KMS-11 (cell line): ENCODE results near the gene PAPPA.

Source experiments
- H2AFZ ChIP-seq: fragments of 200-600 bp; sonication (generic); 2 replicates; pipeline ENCODE4 v1.6.1; 2016; ENCODE audit warnings: antibody characterized with exemption, mixed run types, low read depth
- H3K27ac ChIP-seq: fragments of 200-600 bp; sonication (generic); 2 replicates; pipeline ENCODE4 v1.6.1; 2016; ENCODE audit warnings: mild to moderate bottlenecking, mixed run types
- H3K27me3 ChIP-seq: fragments of 200-600 bp; sonication (generic); 2 replicates; pipeline ENCODE4 v1.6.1; 2017; ENCODE audit warnings: mild to moderate bottlenecking, low read depth, mixed run types, moderate library complexity; ENCODE audit not compliant: insufficient read depth
- H3K36me3 ChIP-seq: fragments of 200-600 bp; sonication (generic); 2 replicates; pipeline ENCODE4 v1.6.1; 2017; ENCODE audit warnings: mild to moderate bottlenecking, mixed run types; ENCODE audit not compliant: insufficient read depth
- H3K4me1 ChIP-seq: fragments of 200-600 bp; sonication (generic); 2 replicates; pipeline ENCODE4 v1.6.1; 2016; ENCODE audit warnings: mild to moderate bottlenecking, low read depth, mixed run types; ENCODE audit not compliant: poor library complexity, severe bottlenecking
- H3K4me2 ChIP-seq: fragments of 200-600 bp; sonication (generic); 2 replicates; pipeline ENCODE4 v1.7.0; 2016; ENCODE audit warnings: mild to moderate bottlenecking, mixed run types
- H3K4me3 ChIP-seq: fragments of 200-600 bp; sonication (generic); IDR thresholded peaks from 2 replicates; pipeline ENCODE4 v1.6.1; 2017; ENCODE audit warnings: low read depth, low read length, mixed read lengths; ENCODE audit not compliant: insufficient read depth
- H3K79me2 ChIP-seq: fragments of 200-600 bp; sonication (generic); 2 replicates; pipeline ENCODE4 v1.6.1; 2016; ENCODE audit warnings: low read depth, mixed run types; ENCODE audit not compliant: insufficient read depth
- H3K9ac ChIP-seq: fragments of 200-600 bp; sonication (generic); 2 replicates; pipeline ENCODE4 v1.6.1; 2016; ENCODE audit warnings: mild to moderate bottlenecking, mixed run types
- H4K20me1 ChIP-seq: fragments of 200-600 bp; sonication (generic); 2 replicates; pipeline ENCODE4 v1.6.1; 2016; ENCODE audit warnings: mild to moderate bottlenecking, mixed run types; ENCODE audit not compliant: insufficient read depth
- TF ChIP-seq, protein P1 (sequence below): fragments of 200-600 bp; sonication (generic); conservative IDR thresholded peaks from 2 replicates; pipeline ENCODE4 v1.6.1; 2017; ENCODE audit warnings: low read depth, mild to moderate bottlenecking, antibody characterized with exemption, low read length, moderate library complexity, mixed read lengths

Gene PAPPA

DNA sequence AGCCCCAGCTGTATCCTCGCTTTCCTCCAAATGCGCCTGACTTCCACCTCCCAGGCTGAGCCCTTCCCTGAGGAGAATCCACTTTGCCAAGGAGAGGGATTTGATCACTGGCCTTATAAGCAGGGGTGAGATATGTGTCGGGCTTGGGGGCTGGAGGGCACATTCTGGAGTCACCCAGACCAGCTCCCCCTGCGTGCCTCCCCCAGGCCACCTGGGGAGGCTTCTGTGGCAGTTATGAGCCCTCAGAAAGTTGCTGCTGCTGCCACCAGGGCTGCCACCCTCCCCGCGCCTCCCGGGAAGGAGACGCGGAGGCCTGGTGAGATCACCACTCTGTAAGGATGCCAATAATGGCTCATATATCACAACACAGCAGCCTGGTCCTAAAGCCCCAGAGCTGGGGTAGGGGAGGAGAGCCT is 211.5 kb downstream of the PAPPA start:
- Histone ChIP-seq H3K79me2 (no peaks in the 10 kb centered on the region), H3K9ac (no peak overlapping the region), H3K4me3 (no peak overlapping the region), H4K20me1 (no peaks in the 10 kb centered on the region), H3K4me1 (no peaks in the 10 kb centered on the region), H3K36me3 (no peaks in the 10 kb centered on the region), H3K27me3 (no peaks in the 10 kb centered on the region), H3K4me2 (no peak overlapping the region), H3K27ac (no peak overlapping the region), H2AFZ (no peak overlapping the region)
- TF ChIP-seq, protein P1, sequence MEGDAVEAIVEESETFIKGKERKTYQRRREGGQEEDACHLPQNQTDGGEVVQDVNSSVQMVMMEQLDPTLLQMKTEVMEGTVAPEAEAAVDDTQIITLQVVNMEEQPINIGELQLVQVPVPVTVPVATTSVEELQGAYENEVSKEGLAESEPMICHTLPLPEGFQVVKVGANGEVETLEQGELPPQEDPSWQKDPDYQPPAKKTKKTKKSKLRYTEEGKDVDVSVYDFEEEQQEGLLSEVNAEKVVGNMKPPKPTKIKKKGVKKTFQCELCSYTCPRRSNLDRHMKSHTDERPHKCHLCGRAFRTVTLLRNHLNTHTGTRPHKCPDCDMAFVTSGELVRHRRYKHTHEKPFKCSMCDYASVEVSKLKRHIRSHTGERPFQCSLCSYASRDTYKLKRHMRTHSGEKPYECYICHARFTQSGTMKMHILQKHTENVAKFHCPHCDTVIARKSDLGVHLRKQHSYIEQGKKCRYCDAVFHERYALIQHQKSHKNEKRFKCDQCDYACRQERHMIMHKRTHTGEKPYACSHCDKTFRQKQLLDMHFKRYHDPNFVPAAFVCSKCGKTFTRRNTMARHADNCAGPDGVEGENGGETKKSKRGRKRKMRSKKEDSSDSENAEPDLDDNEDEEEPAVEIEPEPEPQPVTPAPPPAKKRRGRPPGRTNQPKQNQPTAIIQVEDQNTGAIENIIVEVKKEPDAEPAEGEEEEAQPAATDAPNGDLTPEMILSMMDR: no peak

DNA sequence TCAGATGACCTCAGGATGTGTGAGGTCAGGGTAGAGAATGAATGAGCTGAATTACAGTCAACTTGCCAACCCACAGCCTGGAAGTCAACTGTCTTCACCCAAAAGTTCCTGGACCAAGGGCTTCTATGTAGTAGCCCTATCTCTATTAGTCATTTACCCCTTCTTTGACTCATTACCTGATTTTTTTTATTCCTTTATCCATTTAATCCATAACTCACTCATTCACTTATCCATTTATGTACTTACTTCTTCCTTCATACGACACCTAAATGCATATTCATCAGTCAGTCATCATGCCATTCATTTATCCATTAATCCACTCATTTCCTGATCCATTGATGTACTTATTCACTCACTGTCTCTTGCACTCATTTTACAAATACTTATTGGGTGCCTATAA is 212.7 kb downstream of the PAPPA start:
- H3K36me3 ChIP-seq: no peaks in the 10 kb centered on the region
- no peak overlapping the region for H2AFZ ChIP-seq
- no peak overlapping the region for H3K27ac ChIP-seq
- no peaks in the 10 kb centered on the region for H3K4me1 ChIP-seq
- TF ChIP-seq, protein P1: no peak
- H3K9ac ChIP-seq: no peak overlapping the region
- no peaks in the 10 kb centered on the region for H3K79me2 ChIP-seq
- H3K4me3 ChIP-seq: no peak overlapping the region
- H4K20me1 ChIP-seq: no peaks in the 10 kb centered on the region
- H3K4me2 ChIP-seq: no peak overlapping the region
- H3K27me3 ChIP-seq: no peaks in the 10 kb centered on the region

DNA sequence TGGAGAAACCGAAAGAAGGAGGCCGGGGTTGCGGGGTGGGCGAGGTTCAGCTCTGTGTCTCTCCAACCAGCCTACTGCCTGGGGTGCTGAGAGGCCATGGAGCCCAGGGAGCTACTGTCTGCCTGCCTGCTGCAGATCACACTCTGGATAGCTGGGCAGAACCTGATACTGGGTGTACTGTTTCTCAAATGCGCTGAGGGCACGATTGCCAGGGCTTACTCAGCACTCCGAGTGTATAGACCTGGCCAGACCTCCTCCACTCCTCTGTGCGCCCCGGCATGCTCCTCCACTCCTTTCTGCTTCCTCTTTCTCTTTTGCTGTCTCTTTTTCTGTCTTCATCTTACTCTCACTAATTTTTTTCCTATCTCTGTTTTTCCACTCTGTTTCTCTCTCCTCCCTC is 215.1 kb downstream of the PAPPA start:
- Histone ChIP-seq H3K36me3 (no peaks in the 10 kb centered on the region), H3K79me2 (no peaks in the 10 kb centered on the region), H3K4me1 (no peaks in the 10 kb centered on the region), H3K4me2 (no peak overlapping the region), H3K4me3 (no peak overlapping the region), H3K27me3 (no peaks in the 10 kb centered on the region), H3K9ac (no peak overlapping the region), H3K27ac (no peak overlapping the region), H4K20me1 (no peaks in the 10 kb centered on the region), H2AFZ (no peak overlapping the region)
- TF ChIP-seq, protein P1: no peak

DNA sequence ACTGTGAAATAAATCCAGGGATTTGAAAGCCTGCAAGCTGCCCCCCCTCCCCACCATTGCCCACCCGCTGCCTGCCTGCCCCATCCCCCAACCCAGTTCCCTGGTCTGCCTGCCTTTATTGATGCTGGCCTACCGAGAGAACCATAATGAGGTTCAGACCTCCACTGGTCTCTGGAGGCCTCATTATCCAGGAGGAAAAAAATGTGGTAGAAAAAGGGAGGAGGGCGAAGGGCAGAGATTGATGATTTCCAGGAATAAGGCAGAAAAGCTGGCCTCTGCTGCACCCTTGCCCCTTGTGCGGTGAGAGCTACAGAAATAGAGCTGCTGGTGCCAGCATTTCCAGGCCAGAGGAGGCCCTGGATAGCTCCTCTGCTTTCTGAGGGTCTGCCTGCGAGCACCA is 216.1 kb downstream of the PAPPA start:
- no peaks in the 10 kb centered on the region for H3K79me2 ChIP-seq
- no peak overlapping the region for H3K4me3 ChIP-seq
- no peaks in the 10 kb centered on the region for H3K27me3 ChIP-seq
- TF ChIP-seq, protein P1: no peak
- no peak overlapping the region for H3K9ac ChIP-seq
- no peaks in the 10 kb centered on the region for H3K4me1 ChIP-seq
- no peaks in the 10 kb centered on the region for H3K36me3 ChIP-seq
- H2AFZ ChIP-seq: no peak overlapping the region
- H3K4me2 ChIP-seq: no peak overlapping the region
- H4K20me1 ChIP-seq: no peaks in the 10 kb centered on the region
- no peak overlapping the region for H3K27ac ChIP-seq
